ENCODE measurements around the gene ETV3.

- no peak for TF ChIP-seq CTCF (conservative IDR thresholded peaks at IDR 0.05; ENCODE audit: low read depth, low read length)
- TF ChIP-seq POLR2A (IDR thresholded peaks at IDR 0.05; ENCODE audit: low read depth, low read length) = no peak
- no peak for TF ChIP-seq SMC3 (IDR thresholded peaks at IDR 0.05; ENCODE audit: low read depth, low read length)
These were observed 28.2 kb downstream of the ETV3 start for GRCh38 chr1:157110003-157110402.
